Loucy (cell line): ENCODE results near the gene ACAD9.

ENCODE experiments used
- EZH2phosphoT487 ChIP-seq: fragments of 200-600 bp; IDR thresholded peaks from 2 replicates; pipeline ENCODE4 v1.6.1; 2018; ENCODE audit warnings: antibody characterized with exemption, mild to moderate bottlenecking, moderate library complexity, borderline replicate concordance
- TF ChIP-seq, protein P1 (sequence below): fragments of 200-600 bp; sonication (generic); conservative IDR thresholded peaks from 2 replicates; pipeline ENCODE4 v1.5.1; 2014; ENCODE audit warnings: mild to moderate bottlenecking, antibody characterized with exemption, low read length

- TF ChIP-seq, protein P1, sequence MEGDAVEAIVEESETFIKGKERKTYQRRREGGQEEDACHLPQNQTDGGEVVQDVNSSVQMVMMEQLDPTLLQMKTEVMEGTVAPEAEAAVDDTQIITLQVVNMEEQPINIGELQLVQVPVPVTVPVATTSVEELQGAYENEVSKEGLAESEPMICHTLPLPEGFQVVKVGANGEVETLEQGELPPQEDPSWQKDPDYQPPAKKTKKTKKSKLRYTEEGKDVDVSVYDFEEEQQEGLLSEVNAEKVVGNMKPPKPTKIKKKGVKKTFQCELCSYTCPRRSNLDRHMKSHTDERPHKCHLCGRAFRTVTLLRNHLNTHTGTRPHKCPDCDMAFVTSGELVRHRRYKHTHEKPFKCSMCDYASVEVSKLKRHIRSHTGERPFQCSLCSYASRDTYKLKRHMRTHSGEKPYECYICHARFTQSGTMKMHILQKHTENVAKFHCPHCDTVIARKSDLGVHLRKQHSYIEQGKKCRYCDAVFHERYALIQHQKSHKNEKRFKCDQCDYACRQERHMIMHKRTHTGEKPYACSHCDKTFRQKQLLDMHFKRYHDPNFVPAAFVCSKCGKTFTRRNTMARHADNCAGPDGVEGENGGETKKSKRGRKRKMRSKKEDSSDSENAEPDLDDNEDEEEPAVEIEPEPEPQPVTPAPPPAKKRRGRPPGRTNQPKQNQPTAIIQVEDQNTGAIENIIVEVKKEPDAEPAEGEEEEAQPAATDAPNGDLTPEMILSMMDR, result no peak
- TF ChIP-seq EZH2phosphoT487, result no peak
These were observed 2.2 kb downstream of the ACAD9 start for GRCh38 chr3:128881576-128881975.
